Large intestine (tissue), 3 donors: ENCODE results near the gene NAB1. TPM values are rescaled to one million over a fixed set of nuclear protein-coding genes. Genes with fewer than 3 reads are reported as not detected.

Source experiments
- DNase-seq, 2 donors: peaks; one replicate each; pipeline versions ENCODE4 v3.0.0 to v3.0.0-alpha.2; 2013
- H3K27ac ChIP-seq: one replicate; pipeline ENCODE4 v1.5.1; 2013; ENCODE audit warnings: low read length
- H3K27me3 ChIP-seq: 2 replicates; pipeline ENCODE4 v1.6.1; 2013; ENCODE audit warnings: low read length; ENCODE audit not compliant: control insufficient read depth, insufficient read depth
- H3K36me3 ChIP-seq: 2 replicates; pipeline ENCODE4 v1.6.1; 2013; ENCODE audit warnings: low read length; ENCODE audit not compliant: control insufficient read depth, insufficient read depth
- H3K4me1 ChIP-seq: one replicate; pipeline ENCODE4 v1.6.1; 2013; ENCODE audit warnings: low read length; ENCODE audit not compliant: control insufficient read depth, insufficient read depth
- H3K4me3 ChIP-seq: one replicate; pipeline ENCODE4 v1.5.1; 2013; ENCODE audit warnings: low read length
- H3K9me3 ChIP-seq: one replicate; pipeline ENCODE4 v1.6.1; 2013; ENCODE audit warnings: mild to moderate bottlenecking, low read depth, low read length, moderate library complexity; ENCODE audit not compliant: control insufficient read depth
- WGBS: methylation state at CpG from one replicate; pipeline ENCODE4 v1.1.5; 2013; ENCODE audit warnings: low lambda C conversion rate; ENCODE audit not compliant: insufficient coverage; 5-methylcytosine and 5-hydroxymethylcytosine counted together
- polyA plus RNA-seq: library from polyadenylated mRNA; unstranded; fragments of 120-200 nt; gene quantifications from one replicate; pipeline ENCODE4 v1.2.1, GENCODE V29; 2013

The NAB1 gene
- polyA plus RNA-seq, 1 donor: 48.3 TPM

DNA sequence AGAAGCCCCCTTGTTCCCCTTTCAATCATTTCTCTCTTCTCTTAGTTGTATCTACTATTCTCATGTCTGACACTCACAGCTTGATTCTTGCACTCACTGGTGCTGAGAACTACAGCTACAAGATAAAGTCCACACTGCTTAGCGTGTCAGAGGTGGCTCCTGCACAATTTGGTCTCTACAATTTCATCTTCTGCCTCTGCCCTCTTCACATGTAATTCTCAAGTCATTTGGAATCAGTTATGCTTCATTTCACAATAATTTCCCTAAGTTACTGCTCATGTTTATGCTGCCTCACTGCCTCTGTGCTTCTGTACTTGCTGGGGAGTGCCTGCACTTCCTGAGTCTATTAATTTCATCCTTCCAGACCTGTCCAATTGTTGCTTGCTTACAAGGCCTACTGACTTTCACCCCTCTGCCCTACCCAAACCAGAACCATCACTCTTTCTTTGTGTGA, 11.6 kb upstream of the NAB1 start:
- Histone ChIP-seq H3K9me3 (no peaks in the 10 kb centered on the region), H3K27ac (no peak overlapping the region), H3K4me1 (no peaks in the 10 kb centered on the region), H3K27me3 (no peaks in the 10 kb centered on the region), H3K36me3 (no peaks in the 10 kb centered on the region), H3K4me3 (no peak overlapping the region)
- WGBS: no CpG with 5 or more reads among the region's 1 CpG
- DNase-seq: peak in 1 of 2 donors; percentile 27

DNA sequence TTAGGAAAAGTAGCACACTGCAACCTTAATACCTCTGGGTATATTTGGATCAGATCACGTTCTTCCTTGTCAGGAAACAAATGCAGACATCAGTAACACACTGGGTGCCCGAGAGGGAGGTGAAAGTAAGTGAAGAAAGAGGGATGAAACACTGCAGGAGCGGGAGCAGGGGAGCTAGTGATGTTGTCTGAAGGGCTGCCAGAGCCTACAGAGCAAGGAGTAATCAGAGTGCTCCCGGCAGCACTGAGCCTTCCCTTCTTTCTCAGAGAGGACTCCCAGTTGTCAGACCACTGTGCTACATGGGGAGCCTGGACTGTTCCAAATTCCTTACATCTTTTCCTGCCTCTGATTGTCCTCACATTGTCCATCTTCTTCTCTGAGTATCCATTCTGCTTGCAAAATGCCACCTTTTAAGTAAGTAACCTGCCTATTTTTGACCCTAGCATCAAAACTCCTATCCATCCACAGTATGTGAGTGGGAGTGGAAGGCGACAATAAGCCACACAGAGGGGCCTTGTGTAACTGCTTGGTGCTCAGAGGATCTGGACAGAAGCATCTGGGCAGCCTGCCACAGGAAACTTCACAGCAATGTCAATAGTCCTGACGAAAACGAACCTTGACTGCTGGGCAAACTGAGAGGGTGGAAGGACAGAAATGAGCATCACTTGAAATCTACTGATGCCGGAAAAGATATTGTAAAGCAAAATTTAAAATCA, 10.8 kb upstream of the NAB1 start:
- no peaks in the 10 kb centered on the region for H3K4me1 ChIP-seq
- no peaks in the 10 kb centered on the region for H3K36me3 ChIP-seq
- no peak overlapping the region for H3K27ac ChIP-seq
- no CpG with 5 or more reads among the region's 8 CpGs for WGBS
- H3K9me3 ChIP-seq: no peaks in the 10 kb centered on the region
- H3K4me3 ChIP-seq: no peak overlapping the region
- no peak for DNase-seq
- no peaks in the 10 kb centered on the region for H3K27me3 ChIP-seq

DNA sequence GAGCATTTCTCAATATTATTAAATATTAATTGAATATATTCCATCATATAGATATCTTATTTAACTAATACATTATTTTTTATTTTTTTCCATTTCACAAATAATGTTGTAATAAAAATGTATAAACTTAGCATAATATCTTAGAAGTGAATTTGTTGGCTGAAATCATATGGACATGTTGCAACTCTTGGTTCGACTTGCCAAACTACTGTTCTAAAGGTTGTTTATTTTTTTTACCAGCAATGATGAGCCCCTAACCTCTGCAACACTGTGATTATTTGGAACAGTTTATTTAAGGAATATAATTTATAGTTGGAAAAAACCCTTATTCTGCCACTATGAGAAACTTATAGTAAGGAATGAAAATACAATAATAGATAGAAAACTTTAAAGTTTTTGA, 8.8 kb upstream of the NAB1 start:
- DNase-seq: no peak
- no peaks in the 10 kb centered on the region for H3K4me1 ChIP-seq
- no peak overlapping the region for H3K27ac ChIP-seq
- no CpG with 5 or more reads among the region's 1 CpG for WGBS
- H3K9me3 ChIP-seq: no peaks in the 10 kb centered on the region
- H3K27me3 ChIP-seq: no peaks in the 10 kb centered on the region
- no peaks in the 10 kb centered on the region for H3K36me3 ChIP-seq
- H3K4me3 ChIP-seq: no peak overlapping the region

DNA sequence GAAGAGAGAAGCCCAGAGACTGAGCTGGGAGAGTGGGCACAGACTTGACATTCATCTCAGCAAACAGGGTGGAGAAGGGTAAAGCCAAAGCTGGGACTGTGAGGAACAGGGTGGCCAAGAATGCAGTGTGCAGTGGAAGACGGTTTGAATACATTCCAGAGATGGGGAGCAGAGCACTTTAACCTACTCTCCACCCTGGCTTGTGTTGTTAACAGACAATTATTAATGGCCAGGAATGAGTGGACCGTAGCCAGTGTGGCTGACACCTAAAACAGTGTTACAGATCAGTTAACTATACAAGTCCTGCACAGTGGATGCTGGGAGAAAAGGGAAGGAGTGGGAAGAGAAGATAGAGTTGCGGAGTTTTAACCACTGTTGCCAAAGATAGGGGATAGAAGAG, 7.4 kb upstream of the NAB1 start:
- no peak overlapping the region for H3K27ac ChIP-seq
- no peak overlapping the region for H3K4me3 ChIP-seq
- no peaks in the 10 kb centered on the region for H3K36me3 ChIP-seq
- H3K27me3 ChIP-seq: no peaks in the 10 kb centered on the region
- H3K9me3 ChIP-seq: no peaks in the 10 kb centered on the region
- WGBS: 77% methylated on average over 3 of the region's 3 CpGs
- no peaks in the 10 kb centered on the region for H3K4me1 ChIP-seq
- DNase-seq: no peak

DNA sequence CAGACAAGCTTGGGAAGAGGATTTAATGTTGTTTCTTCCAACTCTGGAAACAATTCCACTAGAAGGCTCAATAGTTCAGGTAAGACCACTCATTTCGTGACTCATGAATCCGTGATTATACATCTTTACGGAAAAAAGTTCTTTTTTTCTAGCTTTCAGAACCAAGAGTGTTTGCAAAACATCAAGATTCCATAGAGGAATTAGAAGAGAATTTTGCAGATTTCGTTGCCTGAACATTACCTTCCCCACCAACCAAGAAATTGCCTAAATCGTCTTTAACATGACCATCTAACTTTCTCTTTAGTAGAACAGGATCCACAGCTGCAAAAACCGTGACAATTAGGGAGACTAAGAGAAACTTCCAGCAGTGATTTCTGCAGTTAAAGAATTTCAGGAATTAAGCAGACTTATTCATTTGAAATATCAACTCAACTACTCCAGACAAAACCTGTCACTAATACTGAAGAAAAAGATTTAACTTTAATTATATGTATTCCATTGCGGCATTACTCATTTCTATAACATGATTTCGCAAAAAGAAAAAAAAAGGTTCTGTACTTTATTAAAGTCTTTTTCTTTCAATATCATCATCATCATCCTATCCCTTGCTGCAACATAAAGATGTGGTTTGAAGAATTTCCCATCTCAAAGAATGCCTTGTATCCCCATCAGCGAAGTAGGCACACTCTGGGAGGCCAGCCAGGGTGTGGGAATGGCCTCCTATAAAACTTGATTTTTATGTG, 1.9 kb upstream of the NAB1 start:
- 94% methylated on average over 2 of the region's 9 CpGs for WGBS
- H3K27ac ChIP-seq: no peak overlapping the region

DNA sequence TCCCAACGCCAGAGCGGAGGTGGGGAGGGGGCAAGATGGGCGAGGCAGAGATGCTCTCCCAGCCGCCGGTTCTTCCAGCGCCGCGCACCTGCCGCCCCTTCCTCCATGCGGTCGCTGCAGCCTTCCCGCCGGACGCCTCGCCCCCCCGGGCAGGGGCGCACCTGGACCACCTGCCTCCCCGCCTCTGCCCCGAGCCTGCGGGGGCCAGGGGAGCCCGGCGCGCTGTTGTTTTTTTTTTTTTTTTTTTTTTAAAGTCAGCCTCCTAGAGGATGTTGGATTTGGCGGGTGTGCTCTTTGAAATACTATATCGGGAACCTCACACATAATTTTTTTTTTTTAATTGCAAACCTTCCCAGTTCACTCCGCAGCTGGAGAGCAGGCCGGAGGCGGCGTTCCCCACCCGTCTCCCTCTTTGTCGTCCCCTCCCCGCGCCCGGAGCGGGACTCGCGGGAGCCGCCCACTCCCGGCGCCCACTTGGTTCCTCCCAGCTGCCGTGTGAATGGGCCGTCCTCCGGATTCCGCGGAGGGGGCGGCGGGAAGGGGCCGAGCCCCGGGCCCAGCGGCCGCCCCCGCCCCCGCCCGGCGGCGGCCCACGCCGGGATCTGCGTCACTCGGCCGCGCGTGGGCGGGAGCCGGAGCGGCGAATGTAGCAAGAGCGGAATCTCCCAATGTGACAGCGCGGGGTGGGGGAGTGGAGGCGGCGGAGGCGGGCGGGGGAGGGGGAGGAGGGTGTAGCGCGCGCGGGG, 421 bp upstream of the NAB1 start:
- H3K27ac ChIP-seq: peak overlapping the region; percentile 70
- peak; percentile 78 to 93 for DNase-seq
- no CpG with 5 or more reads among the region's 78 CpGs for WGBS
- no peaks in the 10 kb centered on the region for H3K9me3 ChIP-seq
- no peaks in the 10 kb centered on the region for H3K36me3 ChIP-seq
- H3K27me3 ChIP-seq: no peaks in the 10 kb centered on the region
- H3K4me1 ChIP-seq: no peaks in the 10 kb centered on the region
- peak overlapping the region; percentile 75 for H3K4me3 ChIP-seq

More for the DNA sequence above, 1.9 kb upstream of the NAB1 start:
- no peak overlapping the region for H3K4me3 ChIP-seq
- no peaks in the 10 kb centered on the region for H3K4me1 ChIP-seq
- no peak for DNase-seq
- no peaks in the 10 kb centered on the region for H3K9me3 ChIP-seq
- no peaks in the 10 kb centered on the region for H3K27me3 ChIP-seq
- H3K36me3 ChIP-seq: no peaks in the 10 kb centered on the region

DNA sequence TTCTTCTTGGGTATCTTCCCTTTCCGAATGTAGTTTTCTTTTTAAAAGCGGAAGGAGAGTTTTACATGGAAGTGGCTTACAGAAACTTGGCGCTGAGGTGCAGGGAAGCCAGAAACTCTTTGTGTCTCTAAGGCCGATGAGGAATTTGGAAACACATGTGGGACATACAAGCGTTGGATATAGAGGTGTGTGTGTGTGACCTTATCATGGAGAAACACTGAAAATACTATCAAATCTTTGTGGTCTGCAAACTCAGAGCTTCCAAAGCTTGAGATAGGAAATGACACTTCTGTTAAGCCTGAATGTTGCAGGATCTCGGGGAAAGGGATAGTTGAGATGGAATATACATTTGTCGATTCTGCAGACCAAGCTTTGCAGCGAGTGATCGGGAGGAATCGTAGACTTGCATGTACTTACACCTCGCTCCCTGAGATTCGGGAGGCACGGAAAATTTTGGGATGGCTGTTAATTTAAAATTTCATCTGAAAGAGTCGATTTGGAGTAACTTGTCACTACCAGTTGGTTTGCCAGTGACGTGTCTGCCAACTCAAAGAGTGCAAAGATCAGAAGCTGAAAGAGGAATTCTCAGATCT, 1.0 kb downstream of the NAB1 start:
- peak in 1 of 2 donors; percentile 67 for DNase-seq
- WGBS: no CpG with 5 or more reads among the region's 15 CpGs
- Histone ChIP-seq H3K36me3 (no peaks in the 10 kb centered on the region), H3K4me1 (no peaks in the 10 kb centered on the region), H3K9me3 (no peaks in the 10 kb centered on the region), H3K27ac (peak overlapping the region; percentile 85), H3K27me3 (no peaks in the 10 kb centered on the region), H3K4me3 (peak overlapping the region; percentile 74)

DNA sequence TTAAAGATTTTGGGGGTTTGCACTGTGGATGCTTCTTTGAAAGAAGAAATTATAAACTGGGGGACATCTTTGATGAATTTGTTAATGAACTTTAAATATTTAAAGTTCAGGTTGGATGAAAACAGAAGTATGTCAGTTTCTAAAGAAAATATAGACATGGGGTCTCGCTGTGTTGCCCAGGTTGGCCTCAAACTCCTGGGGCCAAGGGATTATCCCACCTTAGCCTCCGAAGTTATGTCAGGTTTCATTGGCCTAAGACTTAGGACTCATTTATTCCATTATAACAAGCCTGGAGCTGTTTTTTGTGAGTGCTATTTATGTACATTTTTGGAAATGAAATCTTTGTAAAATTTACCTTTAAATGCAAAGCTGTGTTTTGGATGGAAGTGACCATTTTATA, 2.5 kb downstream of the NAB1 start:
- no peaks in the 10 kb centered on the region for H3K9me3 ChIP-seq
- H3K4me3 ChIP-seq: no peak overlapping the region
- no peaks in the 10 kb centered on the region for H3K4me1 ChIP-seq

DNA sequence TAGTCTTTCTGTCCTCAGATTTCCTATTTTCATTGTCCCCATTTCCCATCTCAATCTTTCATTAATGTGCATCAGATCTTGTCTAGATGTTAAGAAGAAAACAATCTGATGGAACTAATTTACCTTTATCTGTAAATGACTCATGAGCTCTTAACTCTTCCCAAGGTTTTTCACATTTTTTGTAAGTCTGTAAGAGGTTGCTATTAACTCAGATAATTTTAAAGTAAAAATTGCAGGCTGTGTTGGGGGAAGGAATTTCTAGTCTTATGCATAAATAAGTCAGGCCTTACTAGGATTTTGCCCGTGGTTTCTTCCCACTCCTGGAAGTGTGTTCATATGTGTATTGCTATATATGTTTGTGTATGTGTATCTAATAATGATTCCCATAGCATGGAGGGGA, 4.3 kb downstream of the NAB1 start:
- no peak overlapping the region for H3K4me3 ChIP-seq
- WGBS: 100% methylated on average over 1 of the region's 1 CpG

More for the DNA sequence above, 2.5 kb downstream of the NAB1 start:
- DNase-seq: no peak
- Histone ChIP-seq H3K36me3 (no peaks in the 10 kb centered on the region), H3K27me3 (no peaks in the 10 kb centered on the region), H3K27ac (no peak overlapping the region)
- no CpG with 5 or more reads among the region's 2 CpGs for WGBS

DNA sequence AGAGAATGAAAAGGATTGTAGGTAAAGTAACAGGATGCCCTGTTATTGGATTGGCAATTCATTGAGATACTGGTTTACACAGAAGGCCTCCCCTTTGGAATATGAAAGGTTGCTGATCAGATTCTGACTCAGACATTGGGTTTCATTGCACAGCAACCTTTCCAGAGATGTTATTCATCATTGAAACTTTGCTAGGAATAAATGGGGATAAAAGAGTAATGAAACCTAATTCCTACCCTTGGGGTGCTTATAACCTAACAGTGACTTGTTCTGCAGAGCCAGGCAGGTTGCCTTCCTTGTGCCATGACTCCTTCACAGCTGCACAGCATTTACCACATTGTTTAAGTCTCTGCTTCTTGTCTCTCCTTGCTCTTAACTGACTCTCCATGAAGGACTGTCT, 5.0 kb downstream of the NAB1 start:
- DNase-seq: no peak
- Histone ChIP-seq H3K27me3 (no peaks in the 10 kb centered on the region), H3K36me3 (no peaks in the 10 kb centered on the region), H3K4me1 (no peaks in the 10 kb centered on the region), H3K9me3 (no peaks in the 10 kb centered on the region), H3K27ac (no peak overlapping the region), H3K4me3 (no peak overlapping the region)

More for the DNA sequence above, 4.3 kb downstream of the NAB1 start:
- DNase-seq: no peak
- Histone ChIP-seq H3K9me3 (no peaks in the 10 kb centered on the region), H3K36me3 (no peaks in the 10 kb centered on the region), H3K27ac (no peak overlapping the region), H3K27me3 (no peaks in the 10 kb centered on the region), H3K4me1 (no peaks in the 10 kb centered on the region)
